Uterus (tissue), 4 donors: ENCODE measurements around the gene CRY2. TPM values are rescaled to one million over a fixed set of nuclear protein-coding genes. Genes with fewer than 3 reads are reported as not detected.
"Not testable (repeated sequence)": the region's sequence is repeated elsewhere in the genome, so short reads cannot be mapped to it uniquely, and the experiment has no call there.

ENCODE experiments used
- DNase-seq, 2 donors: peaks; one replicate each; pipeline ENCODE4 v3.0.0-alpha.2; 2019 to 2020
- H3K27ac ChIP-seq, 2 donors: fragments of 200-600 bp; sonication (generic); 1 replicate in 1 of 2; 2 replicates in 1 of 2; pipeline ENCODE4 v1.5.1; 2016 to 2018
- H3K27me3 ChIP-seq, 2 donors: fragments of 200-600 bp; sonication (generic); one replicate each; pipeline ENCODE4 v1.5.1; 2018 to 2019; ENCODE audit warnings: control low read depth in 1 of 2
- H3K36me3 ChIP-seq, 2 donors: fragments of 200-600 bp; sonication (generic); one replicate each; pipeline ENCODE4 v1.5.1; 2019; ENCODE audit warnings: control low read depth in 1 of 2
- H3K4me1 ChIP-seq, 2 donors: fragments of 200-600 bp; sonication (generic); one replicate each; pipeline ENCODE4 v1.5.1; 2018 to 2019; ENCODE audit warnings: control low read depth in 1 of 2
- H3K4me3 ChIP-seq, 2 donors: fragments of 200-600 bp; sonication (generic); 1 replicate in 1 of 2; 2 replicates in 1 of 2; pipeline ENCODE4 v1.5.1; 2018 to 2019; ENCODE audit warnings: mild to moderate bottlenecking in 1 of 2
- H3K9me3 ChIP-seq, 2 donors: fragments of 200-600 bp; sonication (generic); one replicate each; pipeline ENCODE4 v1.5.1; 2019; ENCODE audit warnings: control low read depth in 1 of 2
- POLR2A ChIP-seq, 2 donors: fragments of 450-650 bp; IDR thresholded peaks; one replicate each; pipeline ENCODE4 v1.6.1; 2016; ENCODE audit warnings: antibody characterized with exemption in 2 of 2, mild to moderate bottlenecking in 1 of 2, moderate library complexity in 1 of 2
- intact Hi-C: fragments of 100-400 bp; cut with DNase I; formaldehyde crosslinking; loops from one replicate; pipeline ENCODE4 v1.15.1; 2023; ENCODE audit warnings: low total_unique reads
- total RNA-seq, 4 donors: library from RNA; depleted of rRNA in 3 of 4; stranded (reverse); fragments of >200 nt in 3 of 4; gene quantifications; one replicate each; pipeline versions ENCODE4 v1.1.0 to v1.2.4, GENCODE V29; 2014 to 2023
- TF ChIP-seq, protein P1 (sequence below), 4 experiments: fragments of 200-600 bp in 2 of 4; fragments of 450-650 bp in 2 of 4; sonication (generic) in 2 of 4; IDR thresholded peaks; one replicate each; pipeline ENCODE4 v1.5.1; 2016 to 2019; ENCODE audit warnings: antibody characterized with exemption in 4 of 4, mild to moderate bottlenecking in 2 of 4, moderate library complexity in 1 of 4
- donor health status: DM: yes; HTN: yes; CAD: no.

CRY2 gene
- total RNA-seq, 4 donors from 2014 or later: 22.1 to 91.8 (median 61.0) TPM

DNA sequence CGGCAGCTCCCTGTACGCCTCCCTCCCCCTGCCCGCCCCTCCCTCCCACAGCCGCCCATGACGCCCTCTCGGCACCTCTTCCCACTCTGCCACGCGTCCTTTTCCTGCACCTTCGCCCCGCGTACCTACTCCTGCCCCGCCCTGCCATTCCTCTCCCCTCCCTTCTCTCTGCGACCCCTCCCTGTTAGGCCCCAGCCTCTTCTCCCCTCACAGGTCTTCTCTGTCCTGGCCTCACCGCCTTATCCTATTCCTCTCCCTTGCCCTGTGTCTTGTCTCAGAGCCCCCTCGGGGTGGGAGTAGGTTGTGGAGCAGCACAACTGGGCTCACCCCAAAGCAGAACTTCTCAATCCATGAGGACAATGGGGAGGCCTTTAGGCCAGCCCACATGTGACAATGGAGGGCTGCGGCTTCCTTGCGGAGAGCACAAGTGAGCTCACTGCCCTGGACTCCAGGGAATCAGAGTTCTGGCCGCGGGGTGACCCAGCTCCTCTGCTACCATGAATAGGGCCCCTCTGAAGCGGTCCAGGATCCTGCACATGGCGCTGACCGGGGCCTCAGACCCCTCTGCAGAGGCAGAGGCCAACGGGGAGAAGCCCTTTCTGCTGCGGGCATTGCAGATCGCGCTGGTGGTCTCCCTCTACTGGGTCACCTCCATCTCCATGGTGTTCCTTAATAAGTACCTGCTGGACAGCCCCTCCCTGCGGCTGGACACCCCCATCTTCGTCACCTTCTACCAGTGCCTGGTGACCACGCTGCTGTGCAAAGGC, 41.8 kb upstream of the CRY2 start:
- H3K27me3 ChIP-seq: no peaks in the 10 kb centered on the region

DNA sequence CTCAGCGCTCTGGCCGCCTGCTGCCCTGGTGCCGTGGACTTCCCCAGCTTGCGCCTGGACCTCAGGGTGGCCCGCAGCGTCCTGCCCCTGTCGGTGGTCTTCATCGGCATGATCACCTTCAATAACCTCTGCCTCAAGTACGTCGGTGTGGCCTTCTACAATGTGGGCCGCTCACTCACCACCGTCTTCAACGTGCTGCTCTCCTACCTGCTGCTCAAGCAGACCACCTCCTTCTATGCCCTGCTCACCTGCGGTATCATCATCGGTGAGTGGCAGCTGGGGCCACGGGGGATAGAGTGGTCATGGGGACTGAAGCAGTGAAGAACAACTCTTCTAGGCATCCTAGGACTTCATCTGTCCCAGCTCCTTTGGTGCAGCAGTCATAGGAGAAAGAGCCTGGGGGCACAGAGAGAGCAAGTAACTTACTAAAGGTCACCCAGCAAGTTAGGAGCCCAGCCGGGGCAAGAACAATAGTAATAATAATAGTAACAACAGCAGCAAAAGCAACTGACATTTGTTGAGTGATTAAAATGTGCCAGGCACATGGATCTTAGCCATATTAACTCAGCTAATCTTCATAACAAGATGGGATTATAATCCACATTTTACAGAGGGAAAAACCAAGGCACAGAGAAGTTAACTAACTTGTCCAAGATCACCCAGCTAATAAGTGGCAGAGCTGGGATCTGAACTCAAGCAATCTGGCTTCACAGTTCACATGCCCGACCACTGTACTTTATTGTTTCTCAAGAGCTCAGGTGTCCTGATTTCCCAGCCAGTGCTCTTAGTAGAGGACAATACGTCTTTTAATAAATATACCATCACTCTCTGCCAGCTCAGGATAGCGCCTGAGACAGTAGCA, 41.0 kb upstream of the CRY2 start:
- intact Hi-C loops: no loop called here
- no peak for DNase-seq

More for the DNA sequence above, 41.8 kb upstream of the CRY2 start:
- peak overlapping the region; percentile 83 to 91 for H3K27ac ChIP-seq
- no peaks in the 10 kb centered on the region for H3K36me3 ChIP-seq
- peaks cover 0 to 18% of the 10 kb centered on the region in 2 donors for H3K4me1 ChIP-seq
- TF ChIP-seq, protein P1, sequence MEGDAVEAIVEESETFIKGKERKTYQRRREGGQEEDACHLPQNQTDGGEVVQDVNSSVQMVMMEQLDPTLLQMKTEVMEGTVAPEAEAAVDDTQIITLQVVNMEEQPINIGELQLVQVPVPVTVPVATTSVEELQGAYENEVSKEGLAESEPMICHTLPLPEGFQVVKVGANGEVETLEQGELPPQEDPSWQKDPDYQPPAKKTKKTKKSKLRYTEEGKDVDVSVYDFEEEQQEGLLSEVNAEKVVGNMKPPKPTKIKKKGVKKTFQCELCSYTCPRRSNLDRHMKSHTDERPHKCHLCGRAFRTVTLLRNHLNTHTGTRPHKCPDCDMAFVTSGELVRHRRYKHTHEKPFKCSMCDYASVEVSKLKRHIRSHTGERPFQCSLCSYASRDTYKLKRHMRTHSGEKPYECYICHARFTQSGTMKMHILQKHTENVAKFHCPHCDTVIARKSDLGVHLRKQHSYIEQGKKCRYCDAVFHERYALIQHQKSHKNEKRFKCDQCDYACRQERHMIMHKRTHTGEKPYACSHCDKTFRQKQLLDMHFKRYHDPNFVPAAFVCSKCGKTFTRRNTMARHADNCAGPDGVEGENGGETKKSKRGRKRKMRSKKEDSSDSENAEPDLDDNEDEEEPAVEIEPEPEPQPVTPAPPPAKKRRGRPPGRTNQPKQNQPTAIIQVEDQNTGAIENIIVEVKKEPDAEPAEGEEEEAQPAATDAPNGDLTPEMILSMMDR (IDR thresholded peaks at IDR 0.05): no peak
- TF ChIP-seq POLR2A (IDR thresholded peaks at IDR 0.05): no peak
- H3K9me3 ChIP-seq: no peaks in the 10 kb centered on the region
- intact Hi-C loops: no loop called here
- DNase-seq: peak; percentile 33 to 40
- peak overlapping the region; percentile 66 to 84 for H3K4me3 ChIP-seq

DNA sequence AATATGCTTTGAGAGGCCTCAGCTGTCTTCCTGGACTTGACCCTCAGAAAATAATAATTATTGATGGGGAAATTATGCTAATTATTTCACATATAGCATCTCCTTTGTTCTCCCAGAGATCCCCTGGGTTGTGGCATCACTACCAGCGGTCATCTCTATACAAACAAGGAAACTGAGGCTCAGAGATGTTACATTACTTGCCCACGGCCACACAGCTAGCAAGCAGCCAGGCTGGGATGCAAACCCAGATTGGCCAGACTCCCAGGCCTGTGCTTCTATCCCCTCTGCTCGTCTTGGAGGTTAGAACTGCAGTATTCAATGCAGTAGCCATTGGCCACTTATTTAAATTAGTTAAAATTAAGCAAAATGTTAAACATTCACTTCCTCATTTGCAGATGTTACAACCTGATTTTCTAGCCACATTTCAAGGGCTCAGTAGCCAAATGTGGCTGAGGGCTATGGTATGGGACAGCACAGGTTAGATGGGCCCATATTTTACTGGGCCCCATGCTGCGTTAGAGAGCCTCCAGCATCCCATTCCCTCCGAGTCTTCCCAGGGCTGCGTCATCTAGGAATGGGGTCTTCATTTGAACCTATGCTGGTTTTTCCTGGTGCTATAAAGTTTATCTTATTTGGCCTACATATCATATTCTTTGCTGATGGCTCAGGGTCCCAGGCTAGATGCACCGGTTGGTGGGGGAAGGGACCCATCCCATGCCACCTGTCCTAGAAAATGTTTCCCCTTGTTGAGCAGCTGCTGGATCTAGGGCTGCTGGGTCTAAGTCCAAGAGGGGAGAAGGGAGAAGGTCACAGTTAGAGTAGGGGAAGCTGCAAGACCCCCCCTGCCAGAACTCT, 40.1 kb upstream of the CRY2 start:
- peak in 1 of 2 donors; percentile 5 for DNase-seq
- intact Hi-C loops: no loop called here
- H3K4me3 ChIP-seq: no peak overlapping the region
- no peak for TF ChIP-seq POLR2A (IDR thresholded peaks at IDR 0.05)
- TF ChIP-seq, protein P1 (IDR thresholded peaks at IDR 0.05): no peak
- peaks cover 0 to 18% of the 10 kb centered on the region in 2 donors for H3K4me1 ChIP-seq
- H3K27ac ChIP-seq: no peak overlapping the region
- no peaks in the 10 kb centered on the region for H3K36me3 ChIP-seq
- H3K27me3 ChIP-seq: no peaks in the 10 kb centered on the region
- H3K9me3 ChIP-seq: no peaks in the 10 kb centered on the region

More for the DNA sequence above, 41.0 kb upstream of the CRY2 start:
- peak overlapping the region; percentile 66 to 84 for H3K4me3 ChIP-seq
- peak overlapping the region in 1 of 2 donors; percentile 91 for H3K27ac ChIP-seq
- TF ChIP-seq, protein P1 (IDR thresholded peaks at IDR 0.05): no peak
- no peak for TF ChIP-seq POLR2A (IDR thresholded peaks at IDR 0.05)
- H3K36me3 ChIP-seq: no peaks in the 10 kb centered on the region
- no peaks in the 10 kb centered on the region for H3K27me3 ChIP-seq
- peaks cover 0 to 18% of the 10 kb centered on the region in 2 donors for H3K4me1 ChIP-seq
- no peaks in the 10 kb centered on the region for H3K9me3 ChIP-seq

DNA sequence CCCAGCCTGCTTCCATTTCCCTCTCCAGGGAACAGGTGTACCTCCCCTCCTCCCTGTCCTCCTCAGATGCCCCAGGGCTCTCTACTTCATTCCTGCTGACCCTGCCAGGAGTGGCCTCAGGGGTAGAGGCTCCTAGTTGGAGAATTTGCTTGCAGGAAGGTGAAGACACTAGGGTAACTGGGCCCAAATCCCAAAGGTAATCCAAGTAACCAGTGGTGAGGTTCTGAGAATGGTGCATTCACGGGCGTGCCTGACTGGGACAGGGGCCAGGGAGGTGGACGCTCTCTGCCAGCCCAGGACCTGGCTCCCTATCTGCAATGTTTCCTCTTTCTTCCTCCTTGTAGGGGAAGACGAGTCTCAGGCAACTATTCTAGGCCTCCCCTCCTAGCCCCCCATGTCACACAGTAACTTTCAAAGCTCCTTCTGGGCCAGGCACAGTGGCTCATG, 39.5 kb upstream of the CRY2 start:
- H3K4me3 ChIP-seq: no peak overlapping the region
- no peak for TF ChIP-seq POLR2A (IDR thresholded peaks at IDR 0.05)
- TF ChIP-seq, protein P1 (IDR thresholded peaks at IDR 0.05): no peak
- DNase-seq: peak in 1 of 2 donors; percentile 9
- no peaks in the 10 kb centered on the region for H3K27me3 ChIP-seq
- H3K36me3 ChIP-seq: no peaks in the 10 kb centered on the region
- H3K4me1 ChIP-seq: peaks cover 0 to 18% of the 10 kb centered on the region in 2 donors
- no peaks in the 10 kb centered on the region for H3K9me3 ChIP-seq
- intact Hi-C loops: no loop called here
- no peak overlapping the region for H3K27ac ChIP-seq

DNA sequence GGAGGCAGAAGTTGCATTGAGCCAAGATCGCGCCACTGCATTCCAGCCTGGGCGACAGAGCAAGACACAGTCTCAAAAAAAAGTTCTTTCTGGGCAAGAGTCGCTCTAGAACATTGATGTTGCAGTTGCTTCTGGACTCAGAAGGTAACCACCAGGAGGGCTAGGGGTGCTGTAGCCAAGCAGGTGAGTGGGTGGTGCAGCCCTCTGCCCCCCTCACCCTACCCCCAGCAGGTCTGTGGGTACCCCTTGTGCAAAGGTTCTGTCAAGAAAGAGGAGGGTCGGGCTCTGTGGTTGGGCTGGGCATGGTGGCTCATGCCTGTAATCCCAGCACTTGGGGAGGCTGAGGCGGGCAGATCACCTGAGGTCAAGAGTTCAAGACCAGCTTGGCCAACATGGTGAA, 38.8 kb upstream of the CRY2 start:
- intact Hi-C loops, H3K27me3 ChIP-seq, H3K4me3 ChIP-seq, H3K36me3 ChIP-seq, H3K9me3 ChIP-seq, H3K27ac ChIP-seq: not testable (repeated sequence)
- peak in 1 of 2 donors; percentile 11 for DNase-seq
- H3K4me1 ChIP-seq: peaks cover 0 to 18% of the 10 kb centered on the region in 2 donors
